T-helper 22 cell (primary cell): ENCODE measurements around the gene CDC34.
"Not testable (repeated sequence)": the region's sequence is repeated elsewhere in the genome, so short reads cannot be mapped to it uniquely, and the experiment has no call there.

Experiments used
- DNase-seq: peaks from one replicate; pipeline ENCODE4 v3.0.0-alpha.2; 2020; ENCODE audit warnings: low read depth

Gene CDC34

DNA sequence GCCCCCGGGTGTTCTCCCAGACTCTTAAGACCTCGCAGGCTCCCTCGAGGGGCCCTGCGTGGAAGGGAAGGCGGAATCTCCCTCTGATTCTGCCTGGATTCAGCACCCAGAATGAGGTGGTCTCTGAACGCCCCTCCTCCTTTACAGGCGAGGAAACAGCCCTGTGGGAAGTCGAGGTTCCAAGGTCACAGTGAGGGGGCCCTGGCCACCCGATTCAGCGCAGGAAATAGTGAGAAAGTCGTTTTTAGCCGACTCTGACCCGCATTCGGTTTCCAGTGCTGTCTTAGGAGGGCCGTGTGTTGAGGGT is 41.9 kb downstream of the CDC34 start:
- no peak for DNase-seq

DNA sequence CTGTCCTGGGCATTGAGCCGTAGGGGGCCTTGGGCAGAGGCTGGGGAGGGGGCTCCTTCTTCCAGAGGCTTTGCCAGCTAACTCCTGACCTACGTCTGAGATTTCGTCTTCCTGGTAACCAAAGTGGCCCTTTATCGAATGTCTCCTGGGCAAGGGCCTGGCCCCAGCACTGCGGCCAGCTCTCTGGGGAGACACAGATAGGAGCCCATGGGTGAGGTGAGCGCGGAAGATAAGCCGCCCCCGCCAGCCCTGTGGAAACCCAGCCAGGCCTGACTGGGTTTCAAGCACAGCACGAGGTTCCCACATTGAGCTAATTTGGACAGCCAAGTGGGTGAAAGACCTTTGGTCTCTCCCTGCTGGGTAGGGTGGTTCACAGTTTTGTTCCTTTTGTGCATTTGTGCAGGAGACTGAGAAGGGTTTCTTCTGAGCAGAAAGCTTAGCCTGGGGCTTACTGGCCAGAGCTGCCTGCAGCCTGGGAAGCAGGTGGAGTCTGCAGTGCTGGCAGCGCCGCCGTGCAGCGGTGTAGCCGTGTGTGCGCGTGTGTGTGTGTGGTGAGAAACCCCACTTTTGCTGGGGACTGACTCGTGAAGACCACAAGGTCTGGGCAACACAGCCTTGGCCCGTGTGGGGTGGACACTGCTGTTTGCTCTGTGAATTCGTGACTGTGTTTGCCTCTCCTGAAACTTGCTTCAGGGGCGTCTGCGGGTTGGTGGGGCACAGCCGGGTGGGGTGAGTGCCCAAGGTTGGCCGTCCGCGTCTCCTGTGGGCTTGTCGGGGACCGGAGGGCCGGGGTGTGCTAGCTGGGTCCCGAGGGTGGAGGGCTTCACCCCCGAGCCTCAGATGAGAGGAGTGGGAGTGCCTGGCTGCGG is 43.3 kb downstream of the CDC34 start:
- no peak for DNase-seq

- DNase-seq = no peak
These were observed 44.3 kb downstream of the CDC34 start for GRCh38 chr19:575527-576506.

DNA sequence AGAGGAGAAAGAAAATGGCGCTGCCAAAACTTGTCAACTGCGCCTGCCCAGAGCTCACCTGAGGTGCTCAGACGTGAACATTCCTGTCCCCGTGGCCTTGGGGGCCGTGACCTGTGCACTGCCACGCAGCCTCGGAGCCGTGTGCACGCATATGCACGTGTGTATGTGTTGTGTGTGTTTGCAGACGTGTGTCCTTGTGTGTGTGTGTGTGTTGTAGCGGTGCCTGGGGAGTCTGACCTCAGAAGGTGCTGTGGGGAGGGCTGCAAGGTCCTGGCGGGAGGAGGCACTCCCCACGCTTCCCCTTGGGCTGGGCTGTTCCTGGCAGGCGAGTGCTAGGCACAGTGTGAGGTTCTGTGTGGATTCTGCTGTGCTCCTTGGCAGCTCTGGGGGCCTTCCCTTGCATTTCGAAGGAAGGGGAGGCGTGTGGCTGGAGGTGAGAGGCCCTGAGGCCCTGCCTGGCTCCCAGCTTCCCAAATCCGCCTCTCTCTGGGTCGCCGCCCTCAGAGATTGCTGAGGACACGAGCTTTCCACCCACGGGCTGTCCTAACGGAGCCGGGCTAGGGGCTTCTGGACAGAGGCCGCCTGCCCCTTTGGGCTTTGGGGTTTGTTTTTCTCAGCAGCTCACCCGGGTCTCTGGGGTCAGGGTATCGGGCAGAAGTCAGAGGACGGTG is 45.3 kb downstream of the CDC34 start:
- no peak for DNase-seq

DNA sequence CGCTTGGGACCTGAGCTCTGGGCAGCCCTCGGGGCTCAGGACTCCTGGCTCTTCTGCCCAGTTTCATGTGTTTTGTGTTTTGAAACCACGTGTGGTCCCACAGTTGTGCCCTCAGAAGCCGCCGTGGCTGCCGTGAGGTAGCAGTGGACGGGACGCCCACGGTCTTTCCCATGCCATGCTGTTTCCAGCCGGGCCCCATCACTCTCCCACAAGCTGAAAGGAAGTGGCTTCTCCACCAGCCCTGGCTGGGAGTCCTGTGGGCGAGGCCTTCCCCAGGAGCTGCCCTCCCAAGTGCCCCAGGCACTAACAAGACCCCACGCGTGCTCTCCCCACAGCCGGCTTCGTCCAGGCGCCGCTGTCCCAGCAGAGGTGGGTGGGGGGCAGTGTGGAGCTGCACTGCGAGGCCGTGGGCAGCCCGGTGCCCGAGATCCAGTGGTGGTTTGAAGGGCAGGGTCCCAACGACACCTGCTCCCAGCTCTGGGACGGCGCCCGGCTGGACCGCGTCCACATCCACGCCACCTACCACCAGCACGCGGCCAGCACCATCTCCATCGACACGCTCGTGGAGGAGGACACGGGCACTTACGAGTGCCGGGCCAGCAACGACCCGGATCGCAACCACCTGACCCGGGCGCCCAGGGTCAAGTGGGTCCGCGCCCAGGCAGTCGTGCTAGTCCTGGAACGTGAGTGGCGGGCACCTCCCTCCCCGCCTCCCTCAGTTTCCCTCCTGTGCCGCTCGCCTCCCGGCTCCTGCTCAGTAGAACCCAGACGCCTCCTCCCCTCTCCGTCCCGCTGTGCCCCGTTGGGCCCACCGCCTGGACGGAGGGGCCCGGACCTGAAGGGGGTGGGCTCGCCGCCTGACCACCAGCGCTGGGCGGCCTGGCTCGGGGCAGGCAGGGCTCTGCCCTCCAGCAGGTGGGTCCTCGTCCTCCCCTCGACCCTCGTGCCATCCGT is 46.2 kb downstream of the CDC34 start:
- DNase-seq = no peak

- no peak for DNase-seq
These were observed 47.7 kb downstream of the CDC34 start for GRCh38 chr19:579111-579841.

DNA sequence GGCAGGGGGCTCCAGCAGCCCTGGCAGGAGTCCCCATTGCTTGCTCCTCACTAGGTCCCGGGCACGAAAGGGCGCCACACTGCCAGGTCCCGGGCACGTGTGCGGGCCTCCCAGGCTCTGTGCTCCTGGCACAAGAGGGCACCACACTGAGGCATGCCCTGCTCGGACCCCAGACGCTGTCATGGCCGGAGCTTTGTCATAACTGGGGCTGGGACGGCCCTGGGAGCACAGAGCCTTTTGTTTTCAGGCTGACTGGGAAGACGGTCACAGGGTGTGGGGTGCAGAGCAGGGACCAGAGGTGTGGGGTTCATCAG is 48.2 kb downstream of the CDC34 start:
- no peak for DNase-seq

DNA sequence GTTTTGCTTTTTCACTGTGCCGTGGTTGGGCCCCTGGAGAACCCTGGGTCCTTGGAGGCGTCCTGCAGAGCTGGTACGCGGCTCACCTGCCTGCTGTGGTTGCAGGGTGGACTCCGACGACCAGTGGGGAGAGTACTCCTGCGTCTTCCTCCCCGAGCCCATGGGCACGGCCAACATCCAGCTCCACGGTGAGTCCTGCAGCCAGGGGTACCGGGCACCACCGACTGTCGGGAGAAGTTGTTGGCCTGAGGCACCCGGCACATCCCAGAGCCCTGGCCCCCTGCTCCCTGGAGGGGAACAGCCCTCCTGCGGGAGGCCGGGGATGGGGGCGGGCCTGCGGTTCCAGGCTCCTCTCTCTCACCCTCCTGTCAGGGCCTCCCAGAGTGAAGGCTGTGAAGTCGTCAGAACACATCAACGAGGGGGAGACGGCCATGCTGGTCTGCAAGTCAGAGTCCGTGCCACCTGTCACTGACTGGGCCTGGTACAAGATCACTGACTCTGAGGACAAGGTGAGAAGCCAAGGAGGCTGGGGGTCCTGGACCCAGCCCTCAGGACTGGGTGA is 48.8 kb downstream of the CDC34 start:
- DNase-seq = no peak

GRCh38 chr19:581399-582111 is 50.0 kb downstream of the CDC34 start:
- DNase-seq = no peak

DNA sequence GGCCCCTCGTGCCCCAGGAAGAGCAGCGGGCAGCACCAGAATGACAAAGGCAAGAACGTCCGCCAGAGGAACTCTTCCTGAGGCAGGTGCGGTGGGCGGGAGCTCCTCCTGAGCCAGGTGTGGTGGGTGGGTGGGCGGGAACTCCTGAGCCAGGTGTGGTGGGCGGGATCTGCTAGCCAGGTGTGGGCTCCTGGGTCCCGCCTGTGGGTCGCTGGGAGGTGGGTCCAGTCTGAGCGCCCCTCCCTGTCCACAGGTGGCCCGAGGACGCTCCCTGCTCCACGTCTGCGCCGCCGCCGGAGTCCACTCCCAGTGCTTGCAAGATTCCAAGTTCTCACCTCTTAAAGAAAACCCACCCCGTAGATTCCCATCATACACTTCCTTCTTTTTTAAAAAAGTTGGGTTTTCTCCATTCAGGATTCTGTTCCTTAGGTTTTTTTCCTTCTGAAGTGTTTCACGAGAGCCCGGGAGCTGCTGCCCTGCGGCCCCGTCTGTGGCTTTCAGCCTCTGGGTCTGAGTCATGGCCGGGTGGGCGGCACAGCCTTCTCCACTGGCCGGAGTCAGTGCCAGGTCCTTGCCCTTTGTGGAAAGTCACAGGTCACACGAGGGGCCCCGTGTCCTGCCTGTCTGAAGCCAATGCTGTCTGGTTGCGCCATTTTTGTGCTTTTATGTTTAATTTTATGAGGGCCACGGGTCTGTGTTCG is 51.1 kb downstream of the CDC34 start:
- DNase-seq = no peak

DNA sequence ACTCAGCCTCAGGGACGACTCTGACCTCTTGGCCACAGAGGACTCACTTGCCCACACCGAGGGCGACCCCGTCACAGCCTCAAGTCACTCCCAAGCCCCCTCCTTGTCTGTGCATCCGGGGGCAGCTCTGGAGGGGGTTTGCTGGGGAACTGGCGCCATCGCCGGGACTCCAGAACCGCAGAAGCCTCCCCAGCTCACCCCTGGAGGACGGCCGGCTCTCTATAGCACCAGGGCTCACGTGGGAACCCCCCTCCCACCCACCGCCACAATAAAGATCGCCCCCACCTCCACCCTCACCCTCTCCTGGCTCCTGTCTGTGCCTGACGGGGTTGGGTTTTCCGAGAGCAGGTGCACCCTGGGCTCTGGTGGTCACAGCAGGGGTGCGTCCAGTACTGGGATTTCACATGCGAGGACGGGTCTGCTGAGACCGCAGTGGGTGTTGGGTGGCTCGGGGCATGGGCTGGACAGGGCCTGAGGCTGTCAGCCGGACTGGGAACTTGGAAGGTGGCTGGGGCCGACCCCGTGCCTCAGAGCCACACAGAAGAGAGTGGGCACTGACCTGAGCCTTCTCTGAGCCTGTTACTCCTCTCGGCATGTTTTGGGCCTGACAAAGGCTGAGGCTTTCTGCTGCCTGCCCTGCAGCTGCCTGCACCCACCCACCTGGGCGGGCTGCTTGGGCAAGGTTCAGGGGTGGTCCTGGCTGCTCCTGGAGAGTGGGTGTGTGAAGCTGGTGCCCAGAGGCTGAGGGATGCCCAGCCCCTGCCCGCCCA is 51.8 kb downstream of the CDC34 start:
- DNase-seq = no peak

DNA sequence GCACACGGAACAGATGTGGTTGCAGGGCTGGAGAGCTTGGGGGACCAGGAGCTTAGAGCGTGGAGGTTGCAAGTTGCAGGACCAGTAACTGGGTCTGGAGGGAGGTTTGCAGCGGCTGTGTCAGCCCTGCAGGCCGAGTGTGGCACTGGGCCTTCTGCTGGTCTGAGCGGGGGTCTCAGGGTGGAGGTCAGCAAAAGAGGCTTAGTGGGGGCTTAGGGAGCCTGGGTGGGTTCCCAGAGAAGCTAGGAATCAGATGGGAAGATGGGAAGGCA is 52.3 kb downstream of the CDC34 start:
- no peak for DNase-seq

DNA sequence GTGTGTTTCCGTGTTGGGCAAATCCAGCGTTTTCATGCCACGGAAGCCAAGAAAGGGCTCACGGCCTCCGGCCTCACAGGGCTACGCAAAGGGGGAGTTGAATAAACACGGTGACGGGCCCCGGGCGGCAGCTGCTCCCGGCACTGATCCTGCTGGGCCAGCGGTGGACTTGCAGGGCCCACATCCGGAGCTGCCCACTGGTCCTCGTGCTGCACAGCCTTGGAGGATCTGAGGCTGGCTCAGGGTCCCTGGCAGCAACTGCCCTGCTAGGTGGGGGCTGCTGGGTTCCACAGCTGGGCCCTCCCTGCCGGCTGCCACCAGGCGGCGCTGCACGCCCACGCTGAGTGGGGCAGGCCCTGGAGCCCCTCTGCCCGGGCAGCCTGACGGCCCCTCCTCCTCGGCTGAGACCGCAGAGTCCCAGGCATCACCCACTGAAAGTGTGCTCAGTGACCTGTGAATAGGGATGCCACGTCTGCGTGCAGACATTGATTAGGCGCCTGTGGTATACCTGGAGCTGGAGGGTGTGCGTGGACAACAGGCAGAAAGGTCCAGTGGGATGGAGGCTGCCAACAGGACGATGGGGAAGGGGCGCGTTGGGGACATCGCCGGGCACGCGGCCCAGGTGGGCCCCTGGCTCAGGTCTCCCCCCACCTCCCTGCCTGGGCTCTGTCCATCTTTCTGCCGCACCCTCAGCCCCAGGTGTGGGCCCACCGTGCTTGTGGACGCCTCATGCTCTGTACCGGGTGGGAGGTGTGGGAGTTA is 52.9 kb downstream of the CDC34 start:
- DNase-seq = peak; percentile 27

GRCh38 chr19:585146-585545 is 53.6 kb downstream of the CDC34 start:
- not testable (repeated sequence) for DNase-seq

GRCh38 chr19:585551-586110 is 54.1 kb downstream of the CDC34 start:
- no peak for DNase-seq

DNA sequence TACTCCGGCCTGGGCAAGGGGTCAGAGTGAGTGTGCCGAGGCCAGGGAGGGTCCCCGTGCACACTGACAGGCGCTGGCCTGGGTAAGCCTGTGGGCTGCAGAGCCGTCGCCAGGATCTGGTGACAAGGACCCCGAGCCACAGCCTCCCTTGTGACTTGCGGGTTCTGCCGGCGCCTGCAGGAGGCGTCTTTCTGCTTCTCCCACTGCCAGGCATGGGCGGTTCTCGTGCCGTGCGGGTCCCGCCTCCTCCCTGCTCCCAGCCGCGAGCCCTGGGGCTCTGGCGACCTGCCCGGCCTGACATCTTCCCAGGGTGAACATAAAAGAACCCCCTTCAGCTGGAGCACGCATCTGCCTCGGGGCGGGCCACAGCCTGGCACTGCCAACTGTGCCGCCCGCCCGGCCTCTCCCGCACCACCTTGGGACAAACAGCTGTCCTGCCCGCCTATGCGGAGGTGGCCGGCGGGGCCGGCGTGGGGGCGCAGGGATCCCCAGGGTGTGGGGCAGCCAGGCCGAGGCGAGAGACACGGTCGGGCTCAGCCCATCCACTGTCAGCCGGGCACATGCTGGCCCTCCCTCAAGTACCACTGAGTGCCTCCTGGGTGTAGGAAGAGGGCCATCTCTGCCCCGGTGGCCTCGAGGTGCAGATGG is 56.7 kb downstream of the CDC34 start:
- DNase-seq = peak; percentile 32
